ENCODE measurements around the gene BCAM. TPM values are rescaled to one million over a fixed set of nuclear protein-coding genes. Genes with fewer than 3 reads are reported as not detected.
"Not testable (repeated sequence)": the region's sequence is repeated elsewhere in the genome, so short reads cannot be mapped to it uniquely, and the experiment has no call there.

Gene BCAM, protein sequence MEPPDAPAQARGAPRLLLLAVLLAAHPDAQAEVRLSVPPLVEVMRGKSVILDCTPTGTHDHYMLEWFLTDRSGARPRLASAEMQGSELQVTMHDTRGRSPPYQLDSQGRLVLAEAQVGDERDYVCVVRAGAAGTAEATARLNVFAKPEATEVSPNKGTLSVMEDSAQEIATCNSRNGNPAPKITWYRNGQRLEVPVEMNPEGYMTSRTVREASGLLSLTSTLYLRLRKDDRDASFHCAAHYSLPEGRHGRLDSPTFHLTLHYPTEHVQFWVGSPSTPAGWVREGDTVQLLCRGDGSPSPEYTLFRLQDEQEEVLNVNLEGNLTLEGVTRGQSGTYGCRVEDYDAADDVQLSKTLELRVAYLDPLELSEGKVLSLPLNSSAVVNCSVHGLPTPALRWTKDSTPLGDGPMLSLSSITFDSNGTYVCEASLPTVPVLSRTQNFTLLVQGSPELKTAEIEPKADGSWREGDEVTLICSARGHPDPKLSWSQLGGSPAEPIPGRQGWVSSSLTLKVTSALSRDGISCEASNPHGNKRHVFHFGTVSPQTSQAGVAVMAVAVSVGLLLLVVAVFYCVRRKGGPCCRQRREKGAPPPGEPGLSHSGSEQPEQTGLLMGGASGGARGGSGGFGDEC
- total RNA-seq: not detected

DNA sequence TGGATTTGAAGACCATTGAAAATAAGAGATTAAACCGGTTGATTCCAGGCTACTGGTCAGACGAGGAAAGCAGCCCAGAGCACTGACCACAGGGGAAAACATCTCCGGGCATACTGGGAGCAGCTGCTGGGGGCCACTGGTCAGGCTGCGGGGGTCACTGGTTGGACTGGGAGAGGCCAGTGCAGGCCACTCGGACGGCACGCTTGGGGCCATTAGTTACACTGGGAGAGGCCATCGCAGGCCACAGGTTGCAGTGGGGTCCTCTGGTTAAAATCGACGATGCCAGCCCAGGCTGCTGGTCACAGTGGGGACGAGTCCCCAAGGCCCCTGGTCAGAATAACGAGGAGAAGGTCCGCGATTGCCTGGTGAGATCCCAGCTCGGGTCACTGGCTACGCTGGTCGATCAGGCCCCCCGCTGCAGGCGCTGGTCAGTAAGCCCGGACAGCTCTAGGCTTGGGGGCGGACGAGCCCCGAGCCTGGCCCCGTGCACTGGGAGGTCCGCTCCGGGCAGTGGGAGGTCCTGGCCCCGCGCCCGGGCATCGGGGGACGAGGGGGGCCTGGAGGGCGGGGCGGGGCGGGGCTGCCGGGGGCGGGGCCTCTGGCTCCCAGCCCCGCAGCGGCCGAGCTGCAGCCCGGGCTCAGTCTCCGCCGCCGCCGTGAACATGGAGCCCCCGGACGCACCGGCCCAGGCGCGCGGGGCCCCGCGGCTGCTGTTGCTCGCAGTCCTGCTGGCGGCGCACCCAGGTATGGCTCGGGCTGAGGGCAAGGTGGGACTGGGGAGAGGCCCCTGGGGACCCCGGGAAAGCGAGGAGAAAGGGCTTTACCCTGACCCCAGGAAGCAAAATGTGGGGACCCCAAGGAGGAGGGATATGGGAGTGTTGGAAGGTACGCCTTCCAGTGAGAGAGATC, at the start of gene BCAM:
Gene BCAM, plus strand, starts transcription at position 641 of the 909 bp plus-strand sequence. Its CDS starts 22 bp downstream, at position 663.
- Mint-ChIP-seq H3K4me1 (no peaks in the 10 kb centered on the region), H3K36me3 (ENCODE audit: low read depth) (no peaks in the 10 kb centered on the region), H3K9me3 (no peaks in the 10 kb centered on the region), H3K4me3 (no peak within 1 kb of the TSS), H3K27ac (no peak within 1 kb of the TSS), H3K27me3 (peaks cover 11% of the 10 kb centered on the region)
- POLR2A ChIA-PET: no interaction called here
- CTCF ChIA-PET: interaction anchor here (0.5 to 1.2 kb wide), 2 partner anchors 85 to 118 kb away, joined by 3 to 4 read pairs; no protein-coding TSS in a partner anchor
- no peak for DNase-seq

DNA sequence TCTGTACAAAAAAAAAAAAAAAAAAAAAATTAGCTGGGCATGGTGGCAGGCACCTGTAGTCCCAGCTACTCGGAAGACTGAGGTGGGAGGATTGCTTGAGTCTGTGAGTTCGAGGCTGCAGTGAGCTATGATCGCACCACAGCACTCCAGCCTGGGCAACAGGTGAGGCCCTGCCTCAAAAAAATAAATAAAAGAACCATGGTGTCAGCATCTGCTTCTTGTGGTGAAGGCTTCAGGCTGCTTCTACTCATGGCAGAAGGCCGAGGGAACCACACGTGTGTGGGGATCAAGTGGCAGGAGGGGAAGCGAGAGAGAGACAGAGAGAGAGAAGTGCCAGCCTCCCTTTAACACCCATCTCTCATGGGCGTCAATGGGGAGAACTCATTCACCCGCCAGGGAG, 46.9 kb upstream of the BCAM start:
- POLR2A ChIA-PET: no interaction called here
- peaks cover 35% of the 10 kb centered on the region for H3K36me3 Mint-ChIP-seq (ENCODE audit: low read depth)

DNA sequence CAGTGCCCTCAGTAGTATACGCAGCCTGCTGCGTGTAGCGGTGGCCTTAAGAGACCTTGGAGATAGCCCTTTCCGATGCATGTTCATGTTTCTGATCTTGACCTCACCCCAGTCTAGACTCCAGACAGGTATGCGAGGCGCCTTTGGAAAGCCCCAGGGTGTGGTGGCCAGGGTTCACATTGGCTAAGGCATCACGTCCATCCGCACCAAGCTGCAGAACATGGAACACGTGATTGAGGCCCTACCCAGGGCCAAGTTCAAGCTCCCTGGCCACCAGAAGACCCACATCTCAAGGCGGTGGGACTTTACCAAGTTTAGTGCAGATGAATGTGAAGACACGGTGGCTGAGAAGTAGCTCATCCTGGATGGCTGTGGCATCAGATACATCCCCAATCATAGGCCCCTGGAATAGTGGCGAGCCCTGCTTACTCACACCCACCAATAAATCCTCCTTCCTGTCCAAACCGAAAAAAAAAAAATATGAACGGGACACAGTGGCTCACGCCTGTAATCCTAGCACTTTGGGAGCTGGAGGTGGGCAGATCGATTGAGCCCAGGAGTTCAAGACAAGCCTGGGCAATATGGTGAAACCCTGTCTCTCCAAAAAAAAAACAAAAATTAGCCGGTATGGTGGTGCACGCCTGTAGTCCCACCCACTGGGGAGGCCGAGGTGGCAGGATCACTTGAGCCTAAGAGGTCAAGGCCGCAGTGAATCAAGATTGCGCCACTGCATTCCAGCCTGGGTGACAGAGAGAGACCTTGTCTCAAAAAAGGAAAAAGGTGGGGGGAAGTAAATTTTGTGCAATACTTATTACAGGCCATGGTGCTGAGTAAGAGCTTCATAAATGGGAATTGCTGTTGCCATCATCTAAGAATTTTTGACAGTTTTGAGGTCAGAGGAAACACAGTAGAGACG, 43.6 kb upstream of the BCAM start:
- peaks cover 55% of the 10 kb centered on the region for H3K4me1 Mint-ChIP-seq

More for the DNA sequence above, 46.9 kb upstream of the BCAM start:
- Mint-ChIP-seq H3K9me3 (no peaks in the 10 kb centered on the region), H3K27ac (peak overlapping the region; percentile 36), H3K27me3 (no peaks in the 10 kb centered on the region), H3K4me1 (peaks cover 46% of the 10 kb centered on the region), H3K4me3 (no peak overlapping the region)
- DNase-seq: no peak
- CTCF ChIA-PET: interaction anchor here (1.0 to 11.9 kb wide), 3 partner anchors 8 to 39 kb away, joined by 4 to 222 read pairs (median 6); no protein-coding TSS in a partner anchor

DNA sequence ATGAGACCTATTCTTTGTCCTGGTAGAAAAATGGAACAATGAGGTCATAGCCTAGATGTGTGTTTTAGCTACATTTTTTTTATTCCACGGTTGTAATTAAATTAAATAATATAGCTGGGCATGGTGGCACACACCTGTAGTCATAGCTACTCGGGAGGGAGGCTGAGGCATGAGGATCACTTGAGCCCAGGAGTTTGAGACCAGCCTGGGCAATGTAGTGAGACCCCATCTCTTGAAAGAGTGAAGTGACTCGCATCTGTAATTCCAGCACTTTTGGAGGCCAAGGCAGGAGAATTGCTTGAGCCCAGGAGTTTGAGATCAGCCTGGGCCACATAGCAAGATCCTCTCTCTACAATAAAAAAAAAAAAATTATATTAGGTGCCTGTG, 43.0 kb upstream of the BCAM start:
- no peak for DNase-seq
- Mint-ChIP-seq H3K27me3 (peaks cover 3% of the 10 kb centered on the region), H3K9me3 (peaks cover 8% of the 10 kb centered on the region), H3K4me1 (peaks cover 55% of the 10 kb centered on the region), H3K36me3 (ENCODE audit: low read depth) (peaks cover 14% of the 10 kb centered on the region), H3K27ac (no peak overlapping the region), H3K4me3 (no peak overlapping the region)
- POLR2A ChIA-PET: no interaction called here
- CTCF ChIA-PET: interaction anchor here (0.6 to 11.9 kb wide), 9 partner anchors 8 to 77 kb away, joined by 3 to 222 read pairs (median 4); no protein-coding TSS in a partner anchor

More for the DNA sequence above, 43.6 kb upstream of the BCAM start:
- Mint-ChIP-seq H3K36me3 (ENCODE audit: low read depth) (peaks cover 20% of the 10 kb centered on the region), H3K27me3 (peaks cover 3% of the 10 kb centered on the region), H3K4me3 (no peak overlapping the region), H3K27ac (no peak overlapping the region), H3K9me3 (peaks cover 8% of the 10 kb centered on the region)
- POLR2A ChIA-PET: no interaction called here
- CTCF ChIA-PET: interaction anchor here (0.6 to 11.9 kb wide), 8 partner anchors 9 to 75 kb away, joined by 3 to 222 read pairs (median 3); no protein-coding TSS in a partner anchor
- no peak for DNase-seq

DNA sequence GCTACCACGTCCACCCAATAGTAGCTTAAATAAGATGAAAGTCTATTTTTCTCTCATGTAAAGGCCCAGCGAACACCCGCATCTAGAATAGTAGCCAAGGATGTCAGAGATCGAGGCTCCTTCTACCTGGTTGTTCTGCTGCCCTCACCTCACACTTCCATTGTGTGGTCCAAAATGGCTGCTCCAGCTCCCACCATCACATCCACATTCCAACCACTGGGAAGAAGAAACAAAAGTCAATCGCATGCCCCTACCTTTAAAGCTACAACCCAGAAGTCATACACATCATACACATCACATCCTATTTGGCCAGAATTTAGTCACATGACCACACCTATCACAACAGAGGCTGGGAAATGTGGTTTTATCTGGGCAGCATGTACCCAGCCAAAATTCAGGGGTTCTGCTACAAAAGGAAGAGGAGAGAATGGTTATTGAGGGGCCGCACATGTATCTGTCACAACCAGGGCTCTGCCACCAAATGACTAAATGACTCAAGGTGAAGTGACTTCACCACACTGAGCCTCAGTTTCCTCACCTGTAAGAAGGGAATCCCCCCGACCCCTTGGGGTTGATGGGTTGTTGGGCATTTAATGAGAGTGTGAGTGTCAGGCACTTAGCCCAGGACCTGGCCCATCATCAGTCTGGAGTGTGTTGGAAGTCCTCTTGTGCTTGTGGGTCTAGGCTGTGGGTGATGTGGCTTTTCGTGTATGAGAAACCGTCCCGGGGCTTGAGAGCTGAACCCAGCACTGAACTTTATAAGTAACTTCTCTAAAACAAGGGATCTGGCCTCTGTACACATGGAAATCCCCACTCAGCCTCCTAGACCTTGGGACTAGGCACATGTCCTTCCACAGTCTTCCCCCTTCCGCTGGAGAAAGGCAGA, 41.4 kb upstream of the BCAM start:
- Mint-ChIP-seq H3K9me3 (peaks cover 8% of the 10 kb centered on the region), H3K27me3 (peaks cover 3% of the 10 kb centered on the region), H3K36me3 (ENCODE audit: low read depth) (peaks cover 7% of the 10 kb centered on the region), H3K4me3 (no peak overlapping the region), H3K4me1 (peaks cover 51% of the 10 kb centered on the region), H3K27ac (peak overlapping the region; percentile 21)
- POLR2A ChIA-PET: interaction anchor here (0.5 kb wide), 1 partner anchor 16 kb away, joined by 3 read pairs; no protein-coding TSS in a partner anchor
- DNase-seq: no peak
- CTCF ChIA-PET: interaction anchor here (0.7 to 11.9 kb wide), 5 partner anchors 11 to 78 kb away, joined by 3 to 222 read pairs (median 7); partner anchors contain the start of gene BCL3

DNA sequence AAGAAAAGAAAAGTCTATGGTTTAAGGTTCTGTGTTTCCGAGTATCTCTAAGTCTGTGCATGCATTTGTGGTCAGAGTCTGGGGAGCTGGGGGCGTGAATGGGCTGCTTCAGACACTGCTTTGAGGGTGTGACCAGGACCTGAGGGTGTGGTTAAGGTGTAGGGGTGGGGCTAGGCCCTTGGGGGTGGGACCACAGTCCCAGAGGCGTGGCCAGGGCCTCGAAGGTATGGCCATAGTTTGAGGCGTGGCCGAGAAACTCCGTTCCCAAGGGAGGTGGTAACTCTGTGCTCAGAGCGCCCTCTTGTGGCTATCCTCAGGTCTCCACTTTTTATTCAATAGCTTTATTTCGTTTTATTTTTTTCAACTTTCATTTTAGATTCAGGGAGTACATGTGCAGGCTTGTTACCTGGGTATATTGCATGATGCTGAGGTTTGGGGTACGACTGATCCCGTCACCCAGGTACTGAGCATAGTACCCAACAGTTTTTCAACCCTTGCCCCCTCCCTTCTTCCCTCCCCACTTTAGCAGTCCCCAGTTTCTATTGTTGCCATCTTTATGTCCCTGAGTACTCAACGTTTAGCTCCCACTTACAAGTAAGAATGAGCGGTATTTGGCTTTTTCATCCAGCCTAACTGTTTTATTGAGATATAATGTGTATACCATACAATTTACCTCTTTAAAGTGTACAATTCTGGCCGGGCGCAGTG, 38.2 kb upstream of the BCAM start:
- H3K27ac Mint-ChIP-seq: peak overlapping the region; percentile 87

DNA sequence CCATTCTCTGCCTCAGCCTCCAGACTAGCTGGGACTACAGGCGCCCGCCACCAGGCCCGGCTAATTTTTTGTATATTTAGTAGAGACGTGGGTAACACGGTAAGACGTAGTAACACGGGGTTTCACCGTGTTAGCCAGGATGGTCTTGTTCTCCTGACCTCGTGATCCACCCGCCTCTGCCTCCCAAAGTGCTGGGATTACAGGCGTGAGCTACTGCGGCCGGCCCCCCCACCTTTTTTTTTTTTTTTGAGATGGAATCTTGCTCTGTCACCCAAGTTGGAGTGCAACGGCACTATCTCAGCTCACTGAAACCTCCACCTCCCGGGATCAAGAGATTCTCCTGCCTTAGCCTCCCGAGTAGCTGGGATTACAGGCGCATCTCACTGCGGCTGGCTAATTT, 36.8 kb upstream of the BCAM start:
- DNase-seq; H3K27me3 Mint-ChIP-seq; POLR2A ChIA-PET; H3K4me3 Mint-ChIP-seq; H3K27ac Mint-ChIP-seq; H3K9me3 Mint-ChIP-seq; H3K36me3 Mint-ChIP-seq (ENCODE audit: low read depth): not testable (repeated sequence)
- CTCF ChIA-PET: interaction anchor here (0.6 to 11.9 kb wide), 9 partner anchors 11 to 115 kb away, joined by 3 to 222 read pairs (median 17); no protein-coding TSS in a partner anchor
- H3K4me1 Mint-ChIP-seq: peaks cover 36% of the 10 kb centered on the region

More for the DNA sequence above, 38.2 kb upstream of the BCAM start:
- peak; percentile 99 for DNase-seq
- H3K27me3 Mint-ChIP-seq: peaks cover 8% of the 10 kb centered on the region
- ChIA-PET POLR2A (interaction anchor here (0.6 to 1.7 kb wide), 4 partner anchors 18 to 479 kb away, joined by 3 to 7 read pairs (median 3); no protein-coding TSS in a partner anchor), CTCF (interaction anchor here (0.6 to 11.9 kb wide), 41 partner anchors 9 to 532 kb away, joined by 3 to 222 read pairs (median 5); partner anchors contain the start of genes APOC2, BCL3 and NECTIN2)
- peaks cover 37% of the 10 kb centered on the region for H3K4me1 Mint-ChIP-seq
- H3K36me3 Mint-ChIP-seq (ENCODE audit: low read depth): peaks cover 7% of the 10 kb centered on the region
- H3K4me3 Mint-ChIP-seq: peak overlapping the region; percentile 59
- peaks cover 8% of the 10 kb centered on the region for H3K9me3 Mint-ChIP-seq

DNA sequence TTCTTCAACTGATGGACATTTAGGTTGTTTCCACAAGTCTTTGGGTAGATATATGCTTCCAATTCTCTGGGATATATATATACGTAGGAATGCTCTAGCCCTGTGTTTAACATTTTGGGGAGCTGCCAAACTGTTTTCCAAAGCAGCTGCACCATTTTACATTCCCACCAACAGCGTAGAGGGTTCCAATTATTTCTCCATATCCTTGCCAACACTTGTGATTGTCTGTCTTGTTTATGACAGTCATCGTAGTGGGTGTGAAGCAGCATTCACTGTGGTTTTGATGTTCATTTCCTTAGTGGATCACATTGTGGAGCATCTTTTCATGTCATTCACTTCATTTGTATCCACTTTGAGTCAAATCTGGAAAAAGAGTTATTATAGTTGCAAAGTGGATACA, 35.9 kb upstream of the BCAM start:
- DNase-seq: no peak

DNA sequence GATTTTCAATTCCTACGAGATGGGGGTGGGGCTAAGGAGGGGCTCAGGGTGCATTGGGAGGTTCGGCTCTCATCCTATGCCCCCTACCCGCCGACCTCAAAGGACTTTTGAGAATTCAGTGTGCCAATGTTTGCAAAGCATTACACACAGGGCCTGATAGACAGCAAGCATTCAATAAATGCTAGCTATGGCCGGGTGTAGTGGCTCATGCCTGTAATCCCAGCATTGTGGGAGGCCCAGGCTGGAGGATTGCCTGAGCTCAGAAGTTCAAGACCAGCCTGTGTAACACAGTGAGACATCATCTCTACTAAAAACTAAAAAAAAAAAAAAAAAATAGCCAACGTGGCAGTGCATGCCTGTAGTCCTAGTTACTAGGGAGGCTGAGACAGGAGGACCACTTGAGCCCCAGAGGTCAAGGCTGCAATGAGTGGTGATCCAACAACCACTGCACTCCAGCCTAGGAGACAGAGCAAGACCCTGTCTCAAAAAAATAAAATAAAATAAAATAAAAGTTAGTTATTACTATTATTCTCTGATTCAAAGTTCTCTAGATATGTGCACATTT, 33.1 kb upstream of the BCAM start:
- DNase-seq: no peak
- Mint-ChIP-seq H3K4me1 (peaks cover 7% of the 10 kb centered on the region), H3K4me3 (no peak overlapping the region), H3K9me3 (no peaks in the 10 kb centered on the region), H3K27ac (no peak overlapping the region), H3K27me3 (peaks cover 6% of the 10 kb centered on the region), H3K36me3 (ENCODE audit: low read depth) (no peaks in the 10 kb centered on the region)
- CTCF ChIA-PET: no interaction called here
- POLR2A ChIA-PET: no interaction called here

More for the DNA sequence above, 35.9 kb upstream of the BCAM start:
- H3K4me3 Mint-ChIP-seq: no peak overlapping the region
- H3K9me3 Mint-ChIP-seq: peaks cover 4% of the 10 kb centered on the region
- H3K27ac Mint-ChIP-seq: no peak overlapping the region
- ChIA-PET POLR2A (interaction anchor here (0.6 kb wide), 1 partner anchor 117 kb away, joined by 4 read pairs; no protein-coding TSS in a partner anchor), CTCF (interaction anchor here (0.6 to 11.9 kb wide), 9 partner anchors 10 to 314 kb away, joined by 3 to 222 read pairs (median 5); partner anchors contain the start of gene NECTIN2)
- peaks cover 3% of the 10 kb centered on the region for H3K36me3 Mint-ChIP-seq (ENCODE audit: low read depth)
- H3K4me1 Mint-ChIP-seq: peaks cover 28% of the 10 kb centered on the region
- peaks cover 8% of the 10 kb centered on the region for H3K27me3 Mint-ChIP-seq
